Activated CD4-positive, alpha-beta T cell treated with anti-CD3 and anti-CD28 coated beads for 36 hours (primary cell): Measurements from ENCODE around the gene CHPT1. TPM values are rescaled to one million over a fixed set of nuclear protein-coding genes. Genes with fewer than 3 reads are reported as not detected.

Experiments
- ATAC-seq: fragments of 200-7000 bp; cut with Tn5 transposase; one replicate; pipeline ENCODE4 v1.10.0; 2021; ENCODE audit warnings: mild to moderate bottlenecking, moderate library complexity
- CTCF ChIA-PET: fragments of 350-600 bp; sonication (Branson Sonifier 250); formaldehyde crosslinking; loops from one replicate; lab custom pipeline; 2021; ENCODE audit warnings: antibody characterized with exemption; lab: Charles Lee
- POLR2A ChIA-PET: fragments of 350-600 bp; sonication (Branson Sonifier 250); formaldehyde crosslinking; loops from one replicate; lab custom pipeline; 2021; ENCODE audit warnings: antibody characterized with exemption, inconsistent platforms; lab: Charles Lee
- DNase-seq: peaks from one replicate; pipeline ENCODE4 v3.0.0-alpha.2; 2020
- H3K27ac Mint-ChIP-seq: one replicate; pipeline ENCODE4 v1.8.0; 2021; ENCODE audit warnings: mixed read lengths
- H3K27me3 Mint-ChIP-seq: one replicate; pipeline ENCODE4 v1.8.0; 2021; ENCODE audit warnings: mixed read lengths
- H3K36me3 Mint-ChIP-seq: one replicate; pipeline ENCODE4 v1.8.0; 2021; ENCODE audit warnings: low read depth, mixed read lengths
- H3K4me1 Mint-ChIP-seq: one replicate; pipeline ENCODE4 v1.8.0; 2021; ENCODE audit warnings: mixed read lengths
- H3K4me3 Mint-ChIP-seq: one replicate; pipeline ENCODE4 v1.8.0; 2021; ENCODE audit warnings: mild to moderate bottlenecking, moderate library complexity, mixed read lengths
- H3K9me3 Mint-ChIP-seq: one replicate; pipeline ENCODE4 v1.8.0; 2021; ENCODE audit warnings: low read depth, mixed read lengths
- intact Hi-C, 2 experiments: fragments of 100-400 bp; cut with DNase I in 1 of 2; cut with micrococcal nuclease in 1 of 2; formaldehyde crosslinking; loops; one replicate each; pipeline versions ENCODE4 v1.14.2 to v1.15.1; 2022 to 2024; cut with DNase I, micrococcal nuclease
- total RNA-seq, 2 experiments: library from RNA; stranded (reverse); gene quantifications; one replicate each; pipeline ENCODE4 v1.2.3, GENCODE V29; 2021

The CHPT1 gene
- total RNA-seq, 2 experiments from 2014 or later = 12.2 to 15.2 TPM

GRCh38 chr12:101700299-101700820 is 2.9 kb downstream of the CHPT1 start:
- Mint-ChIP-seq H3K27me3 (no peaks in the 10 kb centered on the region), H3K4me3 (no peak overlapping the region), H3K36me3 (no peaks in the 10 kb centered on the region), H3K27ac (no peak overlapping the region), H3K4me1 (peaks cover 28% of the 10 kb centered on the region), H3K9me3 (no peaks in the 10 kb centered on the region)
- ChIA-PET CTCF (no interaction called here), POLR2A (no interaction called here)
- intact Hi-C loops = no loop called here
- DNase-seq = no peak
- ATAC-seq = no peak

GRCh38 chr12:101703487-101703886 is 6.0 kb downstream of the CHPT1 start:
- CTCF ChIA-PET = no interaction called here
- Mint-ChIP-seq H3K4me1 (peaks cover 18% of the 10 kb centered on the region), H3K9me3 (no peaks in the 10 kb centered on the region), H3K4me3 (no peak overlapping the region), H3K27me3 (no peaks in the 10 kb centered on the region), H3K36me3 (no peaks in the 10 kb centered on the region), H3K27ac (no peak overlapping the region)
- POLR2A ChIA-PET = no interaction called here
- intact Hi-C loops = no loop called here
- ATAC-seq = no peak
- DNase-seq = no peak

- Mint-ChIP-seq H3K4me1 (peaks cover 10% of the 10 kb centered on the region), H3K9me3 (no peaks in the 10 kb centered on the region), H3K27me3 (no peaks in the 10 kb centered on the region), H3K36me3 (no peaks in the 10 kb centered on the region), H3K4me3 (no peak overlapping the region), H3K27ac (no peak overlapping the region)
- DNase-seq (no peak), ATAC-seq (no peak)
- intact Hi-C loops = no loop called here
- CTCF ChIA-PET = interaction anchor here (1.0 kb wide), 1 partner anchor 1033 kb away, joined by 3 read pairs; no protein-coding TSS in a partner anchor
- POLR2A ChIA-PET = no interaction called here
Measured at GRCh38 chr12:101706403-101706802, 9.0 kb downstream of the CHPT1 start.

GRCh38 chr12:101707131-101707782 is 9.8 kb downstream of the CHPT1 start:
- no peaks in the 10 kb centered on the region for H3K9me3 Mint-ChIP-seq
- ChIA-PET CTCF (interaction anchor here (0.6 to 2.0 kb wide), 3 partner anchors 11 to 16 kb away, joined by 3 to 5 read pairs (median 3); no protein-coding TSS in a partner anchor), POLR2A (no interaction called here)
- no peak for DNase-seq
- no peaks in the 10 kb centered on the region for H3K27me3 Mint-ChIP-seq
- no peak overlapping the region for H3K27ac Mint-ChIP-seq
- H3K36me3 Mint-ChIP-seq = no peaks in the 10 kb centered on the region
- no peak overlapping the region for H3K4me3 Mint-ChIP-seq
- no peak for ATAC-seq
- peaks cover 10% of the 10 kb centered on the region for H3K4me1 Mint-ChIP-seq
- intact Hi-C loops = no loop called here

- no peaks in the 10 kb centered on the region for H3K36me3 Mint-ChIP-seq
- no peak for DNase-seq
- intact Hi-C loops = no loop called here
- no peak for ATAC-seq
- POLR2A ChIA-PET = no interaction called here
- no peak overlapping the region for H3K27ac Mint-ChIP-seq
- no peak overlapping the region for H3K4me3 Mint-ChIP-seq
- H3K27me3 Mint-ChIP-seq = no peaks in the 10 kb centered on the region
- peaks cover 10% of the 10 kb centered on the region for H3K4me1 Mint-ChIP-seq
- H3K9me3 Mint-ChIP-seq = no peaks in the 10 kb centered on the region
- CTCF ChIA-PET = no interaction called here
Measured at GRCh38 chr12:101710288-101710687, 12.8 kb downstream of the CHPT1 start.

DNA sequence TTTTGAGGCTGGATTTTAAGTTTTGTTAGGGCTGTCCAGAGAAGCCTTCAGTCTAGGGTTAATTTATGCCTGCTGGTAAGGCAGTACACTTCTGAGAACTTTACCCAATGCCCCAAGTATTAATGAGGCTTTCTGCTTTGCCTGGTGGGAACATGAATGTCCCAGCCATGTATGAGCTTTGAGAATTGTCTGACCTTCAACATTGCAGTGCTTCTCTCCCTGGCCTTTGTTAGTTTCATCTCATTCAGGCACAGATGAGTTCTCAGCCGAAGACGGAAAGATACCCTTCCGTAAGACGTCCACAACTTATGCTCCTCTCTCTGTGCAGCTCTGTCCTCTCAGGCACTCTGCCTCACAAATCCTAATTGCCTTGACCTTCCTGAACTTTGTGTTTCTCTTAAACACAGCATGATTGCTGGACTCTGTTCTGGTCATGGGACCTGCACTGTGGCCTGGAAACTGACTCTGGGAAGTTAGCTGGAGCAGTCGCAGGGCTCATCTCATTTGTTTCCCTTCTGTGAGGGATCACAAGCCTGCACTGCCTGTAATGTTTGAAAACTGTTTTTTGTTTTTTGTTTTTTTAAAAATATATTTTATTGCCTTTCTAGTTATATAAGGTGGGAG is 15.7 kb downstream of the CHPT1 start:
- Mint-ChIP-seq H3K27me3 (no peaks in the 10 kb centered on the region), H3K9me3 (no peaks in the 10 kb centered on the region), H3K4me3 (no peak overlapping the region), H3K36me3 (no peaks in the 10 kb centered on the region), H3K27ac (no peak overlapping the region), H3K4me1 (peaks cover 5% of the 10 kb centered on the region)
- DNase-seq = no peak
- ChIA-PET CTCF (interaction anchor here (1.0 kb wide), 1 partner anchor 34 kb away, joined by 3 read pairs; no protein-coding TSS in a partner anchor), POLR2A (no interaction called here)
- intact Hi-C loops = no loop called here
- no peak for ATAC-seq

DNA sequence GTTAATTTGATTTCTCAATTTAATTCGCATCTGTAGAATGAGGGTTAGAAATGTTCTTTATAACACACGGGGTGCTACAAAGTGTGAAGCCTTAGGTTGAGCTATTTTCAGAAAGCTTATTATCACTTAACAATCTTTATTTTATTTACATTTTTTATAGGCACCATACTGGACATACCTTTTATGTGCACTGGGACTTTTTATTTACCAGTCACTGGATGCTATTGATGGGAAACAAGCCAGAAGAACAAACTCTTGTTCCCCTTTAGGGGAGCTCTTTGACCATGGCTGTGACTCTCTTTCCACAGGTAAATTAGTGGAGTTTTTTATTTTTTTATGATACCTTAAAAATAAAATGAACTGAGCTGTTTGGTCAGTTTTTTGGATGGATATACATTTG is 16.5 kb downstream of the CHPT1 start:
- ATAC-seq = no peak
- CTCF ChIA-PET = interaction anchor here (0.9 to 1.0 kb wide), 2 partner anchors 35 to 53 kb away, joined by 3 read pairs; no protein-coding TSS in a partner anchor
- Mint-ChIP-seq H3K27me3 (no peaks in the 10 kb centered on the region), H3K27ac (no peak overlapping the region), H3K4me3 (no peak overlapping the region), H3K9me3 (no peaks in the 10 kb centered on the region), H3K36me3 (no peaks in the 10 kb centered on the region), H3K4me1 (peaks cover 5% of the 10 kb centered on the region)
- intact Hi-C loops = no loop called here
- DNase-seq = no peak
- POLR2A ChIA-PET = no interaction called here

GRCh38 chr12:101714877-101715444 is 17.5 kb downstream of the CHPT1 start:
- no peak overlapping the region for H3K27ac Mint-ChIP-seq
- no peaks in the 10 kb centered on the region for H3K9me3 Mint-ChIP-seq
- ChIA-PET CTCF (interaction anchor here (0.5 to 1.0 kb wide), 2 partner anchors 74 to 225 kb away, joined by 3 read pairs; no protein-coding TSS in a partner anchor), POLR2A (no interaction called here)
- H3K27me3 Mint-ChIP-seq = no peaks in the 10 kb centered on the region
- H3K36me3 Mint-ChIP-seq = no peaks in the 10 kb centered on the region
- intact Hi-C loops = no loop called here
- DNase-seq (no peak), ATAC-seq (no peak)
- no peak overlapping the region for H3K4me3 Mint-ChIP-seq
- no peaks in the 10 kb centered on the region for H3K4me1 Mint-ChIP-seq

DNA sequence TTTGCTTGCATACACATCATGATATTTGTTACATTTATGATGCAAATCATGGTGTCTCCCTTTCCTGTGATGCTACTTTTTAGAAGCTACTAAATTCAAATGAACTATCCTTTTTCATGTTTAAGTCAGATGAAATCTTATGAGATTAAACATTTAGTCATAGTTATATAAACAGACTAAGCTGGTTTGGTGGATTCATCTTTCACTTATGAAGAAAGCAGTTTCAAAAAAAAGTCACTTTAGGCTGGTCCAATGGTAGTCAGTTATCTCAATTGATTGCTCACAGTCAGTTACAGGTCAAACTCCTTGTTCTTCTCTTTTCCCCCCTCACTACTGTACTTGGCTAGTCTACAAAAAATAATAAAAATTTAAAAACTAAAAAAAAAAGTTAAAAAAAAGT is 22.1 kb downstream of the CHPT1 start:
- intact Hi-C loops = no loop called here

GRCh38 chr12:101720118-101720517 is 22.7 kb downstream of the CHPT1 start:
- H3K4me1 Mint-ChIP-seq = no peaks in the 10 kb centered on the region
- no peaks in the 10 kb centered on the region for H3K9me3 Mint-ChIP-seq
- no peak overlapping the region for H3K27ac Mint-ChIP-seq
- DNase-seq (no peak), ATAC-seq (no peak)
- intact Hi-C loops = no loop called here
- ChIA-PET CTCF (interaction anchor here (0.6 to 0.7 kb wide), 3 partner anchors 13 to 417 kb away, joined by 3 read pairs; no protein-coding TSS in a partner anchor), POLR2A (interaction anchor here (0.7 kb wide), 1 partner anchor 122 kb away, joined by 4 read pairs; no protein-coding TSS in a partner anchor)
- H3K36me3 Mint-ChIP-seq = peaks cover 2% of the 10 kb centered on the region
- H3K27me3 Mint-ChIP-seq = no peaks in the 10 kb centered on the region
- no peak overlapping the region for H3K4me3 Mint-ChIP-seq

More for the DNA sequence above, 22.1 kb downstream of the CHPT1 start:
- no peak overlapping the region for H3K27ac Mint-ChIP-seq
- ChIA-PET POLR2A (interaction anchor here (0.7 kb wide), 1 partner anchor 123 kb away, joined by 4 read pairs; no protein-coding TSS in a partner anchor), CTCF (interaction anchor here (0.6 to 0.7 kb wide), 3 partner anchors 12 to 418 kb away, joined by 3 read pairs; no protein-coding TSS in a partner anchor)
- no peak overlapping the region for H3K4me3 Mint-ChIP-seq
- H3K4me1 Mint-ChIP-seq = no peaks in the 10 kb centered on the region
- no peaks in the 10 kb centered on the region for H3K9me3 Mint-ChIP-seq
- peaks cover 2% of the 10 kb centered on the region for H3K36me3 Mint-ChIP-seq
- ATAC-seq (no peak), DNase-seq (no peak)
- H3K27me3 Mint-ChIP-seq = no peaks in the 10 kb centered on the region

DNA sequence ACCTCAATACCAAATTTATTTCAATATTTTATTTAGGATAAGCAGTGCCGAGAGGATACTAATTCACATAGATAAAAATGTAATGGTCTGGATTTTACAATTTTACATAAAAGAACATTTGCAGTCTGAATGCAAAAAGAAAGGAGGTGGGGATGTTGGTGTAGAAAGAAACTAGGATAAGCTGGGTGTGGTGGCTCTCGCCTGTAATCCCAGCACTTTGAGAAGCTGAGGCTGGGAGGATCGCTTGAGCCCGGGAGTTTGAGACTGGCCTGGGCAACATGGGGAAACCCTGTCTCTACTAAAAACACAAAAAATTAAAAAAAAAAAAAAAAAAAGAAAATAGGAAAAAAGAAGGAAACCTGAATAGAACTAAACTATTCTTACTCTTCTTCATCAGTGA is 25.0 kb downstream of the CHPT1 start:
- ChIA-PET POLR2A (no interaction called here), CTCF (interaction anchor here (1.5 kb wide), 1 partner anchor 14 kb away, joined by 5 read pairs; no protein-coding TSS in a partner anchor)
- no peak overlapping the region for H3K27ac Mint-ChIP-seq
- no peaks in the 10 kb centered on the region for H3K9me3 Mint-ChIP-seq
- no peaks in the 10 kb centered on the region for H3K27me3 Mint-ChIP-seq
- H3K4me3 Mint-ChIP-seq = no peak overlapping the region
- no peaks in the 10 kb centered on the region for H3K4me1 Mint-ChIP-seq
- DNase-seq (no peak), ATAC-seq (no peak)
- peaks cover 2% of the 10 kb centered on the region for H3K36me3 Mint-ChIP-seq
- intact Hi-C loops = no loop called here
